ENCODE results near the gene C11orf42. TPM values are rescaled to one million over a fixed set of nuclear protein-coding genes. Genes with fewer than 3 reads are reported as not detected.

C11orf42 gene
- total RNA-seq, 4 donors from 2014 or later: not detected

DNA sequence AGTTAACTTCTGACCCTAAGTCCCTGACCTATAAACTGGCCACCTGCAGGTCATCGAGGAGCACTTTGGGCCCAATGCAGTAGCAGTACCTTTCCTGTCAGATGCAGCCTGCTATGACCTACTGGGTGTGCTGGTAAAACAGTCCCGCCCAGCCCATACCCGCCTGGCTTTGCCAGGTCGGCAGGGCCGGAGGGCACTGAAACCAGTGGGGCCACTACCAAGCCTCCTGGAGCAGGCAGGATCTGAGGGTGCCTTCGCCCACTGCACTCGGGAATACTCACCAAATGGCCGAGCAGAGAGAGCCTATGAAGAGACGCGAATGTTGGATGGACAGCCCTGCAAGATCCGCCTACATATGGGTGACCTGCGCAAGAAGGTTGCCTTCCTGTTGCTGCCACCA, 4.4 kb downstream of the C11orf42 start:
- Histone ChIP-seq H3K27ac (no peak overlapping the region), H3K4me1 (no peaks in the 10 kb centered on the region), H3K36me3 (peaks cover 2 to 95% (median 11%) of the 10 kb centered on the region in 3 donors), H3K9me3 (no peaks in the 10 kb centered on the region), H3K4me3 (no peak overlapping the region), H3K27me3 (no peaks in the 10 kb centered on the region)
- DNase-seq (ENCODE audit: low spot score in 2 of 2): no peak
- TF ChIP-seq POLR2A (IDR thresholded peaks at IDR 0.05): no peak
- TF ChIP-seq EP300 (IDR thresholded peaks at IDR 0.05): no peak
- TF ChIP-seq, protein P1, sequence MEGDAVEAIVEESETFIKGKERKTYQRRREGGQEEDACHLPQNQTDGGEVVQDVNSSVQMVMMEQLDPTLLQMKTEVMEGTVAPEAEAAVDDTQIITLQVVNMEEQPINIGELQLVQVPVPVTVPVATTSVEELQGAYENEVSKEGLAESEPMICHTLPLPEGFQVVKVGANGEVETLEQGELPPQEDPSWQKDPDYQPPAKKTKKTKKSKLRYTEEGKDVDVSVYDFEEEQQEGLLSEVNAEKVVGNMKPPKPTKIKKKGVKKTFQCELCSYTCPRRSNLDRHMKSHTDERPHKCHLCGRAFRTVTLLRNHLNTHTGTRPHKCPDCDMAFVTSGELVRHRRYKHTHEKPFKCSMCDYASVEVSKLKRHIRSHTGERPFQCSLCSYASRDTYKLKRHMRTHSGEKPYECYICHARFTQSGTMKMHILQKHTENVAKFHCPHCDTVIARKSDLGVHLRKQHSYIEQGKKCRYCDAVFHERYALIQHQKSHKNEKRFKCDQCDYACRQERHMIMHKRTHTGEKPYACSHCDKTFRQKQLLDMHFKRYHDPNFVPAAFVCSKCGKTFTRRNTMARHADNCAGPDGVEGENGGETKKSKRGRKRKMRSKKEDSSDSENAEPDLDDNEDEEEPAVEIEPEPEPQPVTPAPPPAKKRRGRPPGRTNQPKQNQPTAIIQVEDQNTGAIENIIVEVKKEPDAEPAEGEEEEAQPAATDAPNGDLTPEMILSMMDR (IDR thresholded peaks at IDR 0.05): no peak
- whole genome bisulfite sequencing, 2 donors: 93 to 96% methylated on average over 11 to 12 of the region's 12 CpGs

DNA sequence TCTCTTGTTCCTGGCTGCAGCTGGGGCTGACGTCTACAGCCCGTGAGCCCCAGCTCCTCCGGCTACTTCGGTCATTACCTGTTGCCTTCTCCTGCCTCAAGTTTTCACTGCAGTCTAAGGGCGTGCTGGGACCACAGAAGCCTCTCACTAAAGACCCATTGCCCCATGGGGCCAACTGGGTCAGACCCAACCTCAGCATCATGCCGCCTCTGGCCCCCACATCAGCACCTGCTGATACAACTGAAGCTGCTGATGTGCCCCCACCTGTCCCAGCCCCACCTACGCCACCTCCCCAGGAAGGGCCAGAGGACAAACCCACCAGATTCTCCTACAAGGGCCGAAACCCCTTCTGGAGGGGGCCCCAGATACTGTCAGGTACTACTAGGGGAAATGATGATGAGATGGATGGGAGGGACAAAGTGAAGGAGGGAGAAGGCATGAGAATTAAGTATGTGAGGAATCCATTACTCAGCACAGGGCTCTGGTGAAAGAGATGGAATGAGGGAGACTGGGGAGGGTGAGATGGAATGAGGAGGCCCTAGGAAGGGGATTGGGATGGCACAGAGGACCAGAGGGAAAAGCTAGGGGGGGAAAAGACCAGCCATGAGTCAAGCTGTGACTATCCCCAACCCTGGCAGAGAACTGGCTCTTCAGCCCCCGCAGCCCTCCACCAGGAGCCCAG, 5.1 kb downstream of the C11orf42 start:
- H3K9me3 ChIP-seq: no peaks in the 10 kb centered on the region
- no peaks in the 10 kb centered on the region for H3K4me1 ChIP-seq
- no peak overlapping the region for H3K27ac ChIP-seq
- TF ChIP-seq, protein P1 (IDR thresholded peaks at IDR 0.05): no peak
- TF ChIP-seq POLR2A (IDR thresholded peaks at IDR 0.05) (no peak), EP300 (IDR thresholded peaks at IDR 0.05) (no peak)
- H3K36me3 ChIP-seq: peaks cover 2 to 95% (median 11%) of the 10 kb centered on the region in 3 donors
- DNase-seq (ENCODE audit: low spot score in 2 of 2): no peak
- no peaks in the 10 kb centered on the region for H3K27me3 ChIP-seq
- 97 to 98% methylated on average over 9 of the region's 9 CpGs for WGBS, 2 donors
- H3K4me3 ChIP-seq: no peak overlapping the region

DNA sequence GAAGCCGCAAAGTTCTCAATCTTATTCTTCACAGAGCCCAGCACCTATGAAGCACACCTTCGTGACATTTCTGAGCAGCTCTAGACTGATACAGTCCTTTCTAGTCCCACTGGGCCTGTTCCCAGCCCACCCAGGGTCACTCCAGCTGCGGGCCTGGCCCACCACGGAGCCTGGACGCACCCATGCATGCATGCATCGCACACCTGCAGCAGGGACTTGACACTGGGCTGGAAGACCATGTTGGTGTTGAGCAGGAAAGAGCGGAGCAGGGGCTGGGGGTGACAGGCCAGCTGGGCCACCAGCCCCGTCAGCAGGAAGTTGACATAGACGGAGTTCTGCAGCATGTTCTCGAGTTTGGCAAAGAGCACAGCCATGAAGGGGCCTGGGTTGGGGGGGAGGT, 9.2 kb downstream of the C11orf42 start:
- TF ChIP-seq EP300 (IDR thresholded peaks at IDR 0.05): no peak
- TF ChIP-seq, protein P1 (IDR thresholded peaks at IDR 0.05): no peak
- no peak for TF ChIP-seq POLR2A (IDR thresholded peaks at IDR 0.05)
- DNase-seq (ENCODE audit: low spot score in 2 of 2): no peak
- Histone ChIP-seq H3K27ac (no peak overlapping the region), H3K27me3 (no peaks in the 10 kb centered on the region), H3K4me1 (peaks cover 0 to under 1% (median 0%) of the 10 kb centered on the region in 4 donors), H3K4me3 (no peak overlapping the region), H3K36me3 (peaks cover 2 to 98% (median 25%) of the 10 kb centered on the region in 3 donors), H3K9me3 (no peaks in the 10 kb centered on the region)
- WGBS, 2 donors: 94 to 98% methylated on average over 10 of the region's 10 CpGs

DNA sequence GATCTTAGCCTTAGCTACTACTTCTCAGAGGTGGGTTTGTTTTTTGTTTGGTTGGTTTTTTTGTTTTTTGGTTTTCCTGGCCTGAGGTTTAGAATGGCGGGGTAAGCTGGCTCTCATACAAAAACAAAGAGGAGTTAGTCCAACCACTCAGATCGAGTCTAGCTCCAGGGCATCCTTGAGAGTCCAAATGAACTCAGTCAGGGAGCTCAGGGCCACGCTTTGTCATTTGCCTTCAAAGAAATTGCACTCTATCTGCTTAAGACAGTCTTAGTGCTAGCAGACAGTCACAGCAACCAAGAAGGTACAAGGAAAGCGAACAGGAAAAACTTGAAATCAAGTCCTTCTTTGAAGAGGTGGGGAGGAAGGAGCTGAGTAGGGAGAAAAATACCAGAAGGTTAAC, 11.1 kb downstream of the C11orf42 start:
- Histone ChIP-seq H3K4me1 (peaks cover 0 to 4% (median 0%) of the 10 kb centered on the region in 4 donors), H3K27ac (no peak overlapping the region), H3K36me3 (peaks cover 0 to 96% (median 25%) of the 10 kb centered on the region in 3 donors), H3K27me3 (no peaks in the 10 kb centered on the region), H3K9me3 (no peaks in the 10 kb centered on the region), H3K4me3 (no peak overlapping the region)
- TF ChIP-seq POLR2A (IDR thresholded peaks at IDR 0.05) (no peak), EP300 (IDR thresholded peaks at IDR 0.05) (no peak)
- TF ChIP-seq, protein P1 (IDR thresholded peaks at IDR 0.05): no peak
- DNase-seq (ENCODE audit: low spot score in 2 of 2): no peak
- WGBS, 2 donors: 84 to 91% methylated on average over 4 of the region's 4 CpGs

DNA sequence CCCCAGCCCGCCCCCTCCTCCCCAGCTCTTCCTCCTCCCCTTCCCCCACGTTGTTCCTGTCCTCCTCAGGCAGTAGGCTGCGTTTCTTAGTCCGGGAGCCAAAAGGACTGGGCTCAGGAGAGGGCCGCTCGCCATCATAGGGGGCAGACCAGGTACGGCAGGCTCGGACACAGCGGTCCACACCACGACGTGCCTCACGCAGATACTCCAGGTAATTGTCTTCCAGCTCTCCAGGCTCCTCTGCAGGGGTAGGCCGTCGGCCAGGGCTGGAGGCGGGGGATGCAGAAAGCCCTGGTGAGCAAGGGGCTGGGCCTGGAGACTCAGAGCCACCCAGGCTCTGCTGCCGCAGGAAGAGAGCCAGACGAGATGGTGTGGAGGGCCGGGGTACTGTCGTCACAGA, 12.4 kb downstream of the C11orf42 start:
- DNase-seq (ENCODE audit: low spot score in 2 of 2): no peak
- H3K27ac ChIP-seq: no peak overlapping the region
- TF ChIP-seq POLR2A (IDR thresholded peaks at IDR 0.05) (no peak), EP300 (IDR thresholded peaks at IDR 0.05) (no peak)
- TF ChIP-seq, protein P1 (IDR thresholded peaks at IDR 0.05): no peak
- no peaks in the 10 kb centered on the region for H3K27me3 ChIP-seq
- peaks cover 0 to 95% (median 25%) of the 10 kb centered on the region in 3 donors for H3K36me3 ChIP-seq
- 89 to 90% methylated on average over 13 to 19 of the region's 19 CpGs for WGBS, 2 donors
- no peak overlapping the region for H3K4me3 ChIP-seq
- H3K9me3 ChIP-seq: no peaks in the 10 kb centered on the region
- peaks cover 0 to 4% (median 0%) of the 10 kb centered on the region in 4 donors for H3K4me1 ChIP-seq

Measured in tibial nerve (tissue), 4 donors.